HG02852 (cell line): ENCODE measurements around the gene NUP153.
"Not testable (repeated sequence)": the region's sequence is repeated elsewhere in the genome, so short reads cannot be mapped to it uniquely, and the experiment has no call there.

Experiments used
- ATAC-seq: cut with Tn5 transposase; IDR thresholded peaks from one replicate; pipeline ENCODE4 v1.9.1; 2021; ENCODE audit warnings: mild to moderate bottlenecking, moderate library complexity; ENCODE audit not compliant: unreplicated experiment

Gene NUP153

GRCh38 chr6:17714879-17715851 lies 8.4 kb upstream of the NUP153 start:
- ATAC-seq: peak; percentile 89

GRCh38 chr6:17714177-17714576 lies 7.5 kb upstream of the NUP153 start:
- no peak for ATAC-seq

- ATAC-seq: no peak
These were observed 5.9 kb upstream of the NUP153 start for GRCh38 chr6:17712576-17712975.

GRCh38 chr6:17710331-17710730 lies 3.6 kb upstream of the NUP153 start:
- no peak for ATAC-seq

GRCh38 chr6:17709476-17709875 lies 2.8 kb upstream of the NUP153 start:
- no peak for ATAC-seq

GRCh38 chr6:17708035-17708434 lies 1.3 kb upstream of the NUP153 start:
- ATAC-seq: not testable (repeated sequence)

- ATAC-seq: no peak
These were observed 586 bp upstream of the NUP153 start for GRCh38 chr6:17707371-17707651.

GRCh38 chr6:17705778-17706579 lies 746 bp downstream of the NUP153 start:
- ATAC-seq: peak; percentile 65

- no peak for ATAC-seq
These were observed 1.3 kb downstream of the NUP153 start for GRCh38 chr6:17705428-17705777.

GRCh38 chr6:17703256-17703694 lies 3.5 kb downstream of the NUP153 start:
- no peak for ATAC-seq

GRCh38 chr6:17700421-17701416 lies 6.0 kb downstream of the NUP153 start:
- ATAC-seq: no peak

GRCh38 chr6:17691925-17692538 lies 14.7 kb downstream of the NUP153 start:
- ATAC-seq: no peak

GRCh38 chr6:17688481-17688880 lies 18.2 kb downstream of the NUP153 start:
- no peak for ATAC-seq

GRCh38 chr6:17687136-17687535 lies 19.6 kb downstream of the NUP153 start:
- no peak for ATAC-seq

GRCh38 chr6:17684134-17684533 lies 22.6 kb downstream of the NUP153 start:
- no peak for ATAC-seq

- no peak for ATAC-seq
These were observed 23.3 kb downstream of the NUP153 start for GRCh38 chr6:17683428-17683827.

GRCh38 chr6:17679726-17680125 lies 27.0 kb downstream of the NUP153 start:
- no peak for ATAC-seq

- no peak for ATAC-seq
These were observed 29.1 kb downstream of the NUP153 start for GRCh38 chr6:17677602-17678001.

GRCh38 chr6:17673543-17674254 lies 33.0 kb downstream of the NUP153 start:
- ATAC-seq: no peak
